ENCODE data around the gene F2RL3.

GRCh38 chr19:16895467-16896145 is 6.8 kb downstream of the F2RL3 start:
- TF ChIP-seq CTCF (IDR thresholded peaks at IDR 0.05; ENCODE audit: control extremely low read depth in 1 of 3, insufficient read depth in 1 of 3, low read depth in 1 of 3, low read length in 3 of 3) (no peak), POU5F1 (IDR thresholded peaks at IDR 0.05; ENCODE audit: low read depth, low read length) (no peak), CHD7 (IDR thresholded peaks at IDR 0.05; ENCODE audit: insufficient replicate concordance, low read length) (no peak), MAX (IDR thresholded peaks at IDR 0.05) (no peak), CEBPB (IDR thresholded peaks at IDR 0.05; ENCODE audit: low read depth, low read length) (no peak), JUN (IDR thresholded peaks at IDR 0.05; ENCODE audit: low read depth, low read length) (no peak), EP300 (IDR thresholded peaks at IDR 0.05; ENCODE audit: borderline replicate concordance in 1 of 2, low read depth in 2 of 2, low read length in 2 of 2) (no peak)

Data from H1 (cell line).